GM10266 (cell line): ENCODE results near the gene NPAS3.

Source experiments
- DNase-seq: peaks from one replicate; pipeline ENCODE4 v3.0.0; 2012; ENCODE audit errors: extremely low spot score
- TF ChIP-seq, protein P1 (sequence below): IDR thresholded peaks from 2 replicates; pipeline ENCODE4 v1.5.1; 2012; ENCODE audit warnings: mild to moderate bottlenecking, low read depth; ENCODE audit not compliant: control insufficient read depth, insufficient read depth; ENCODE audit errors: missing control alignments

Gene NPAS3

DNA sequence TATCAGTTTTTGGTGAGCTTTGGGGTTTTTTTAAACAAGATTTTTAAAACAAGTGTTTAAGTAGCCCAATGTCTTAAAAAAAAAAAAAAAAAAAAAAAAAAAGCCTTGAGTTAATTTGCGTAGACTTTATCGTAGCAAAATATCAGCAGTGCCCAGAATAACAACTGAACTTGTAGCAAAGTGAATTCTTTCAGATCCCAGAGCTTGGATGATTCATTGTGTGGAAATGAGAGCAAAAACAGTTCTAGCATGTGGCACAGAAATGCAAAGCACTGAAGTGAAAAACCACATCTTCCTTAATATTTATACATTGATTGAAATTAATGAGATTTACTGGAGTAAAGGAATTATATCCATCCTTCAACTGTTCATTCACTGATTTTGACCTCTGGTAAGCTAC, 754.1 kb downstream of the NPAS3 start:
- TF ChIP-seq, protein P1, sequence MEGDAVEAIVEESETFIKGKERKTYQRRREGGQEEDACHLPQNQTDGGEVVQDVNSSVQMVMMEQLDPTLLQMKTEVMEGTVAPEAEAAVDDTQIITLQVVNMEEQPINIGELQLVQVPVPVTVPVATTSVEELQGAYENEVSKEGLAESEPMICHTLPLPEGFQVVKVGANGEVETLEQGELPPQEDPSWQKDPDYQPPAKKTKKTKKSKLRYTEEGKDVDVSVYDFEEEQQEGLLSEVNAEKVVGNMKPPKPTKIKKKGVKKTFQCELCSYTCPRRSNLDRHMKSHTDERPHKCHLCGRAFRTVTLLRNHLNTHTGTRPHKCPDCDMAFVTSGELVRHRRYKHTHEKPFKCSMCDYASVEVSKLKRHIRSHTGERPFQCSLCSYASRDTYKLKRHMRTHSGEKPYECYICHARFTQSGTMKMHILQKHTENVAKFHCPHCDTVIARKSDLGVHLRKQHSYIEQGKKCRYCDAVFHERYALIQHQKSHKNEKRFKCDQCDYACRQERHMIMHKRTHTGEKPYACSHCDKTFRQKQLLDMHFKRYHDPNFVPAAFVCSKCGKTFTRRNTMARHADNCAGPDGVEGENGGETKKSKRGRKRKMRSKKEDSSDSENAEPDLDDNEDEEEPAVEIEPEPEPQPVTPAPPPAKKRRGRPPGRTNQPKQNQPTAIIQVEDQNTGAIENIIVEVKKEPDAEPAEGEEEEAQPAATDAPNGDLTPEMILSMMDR: no peak
- DNase-seq: no peak

DNA sequence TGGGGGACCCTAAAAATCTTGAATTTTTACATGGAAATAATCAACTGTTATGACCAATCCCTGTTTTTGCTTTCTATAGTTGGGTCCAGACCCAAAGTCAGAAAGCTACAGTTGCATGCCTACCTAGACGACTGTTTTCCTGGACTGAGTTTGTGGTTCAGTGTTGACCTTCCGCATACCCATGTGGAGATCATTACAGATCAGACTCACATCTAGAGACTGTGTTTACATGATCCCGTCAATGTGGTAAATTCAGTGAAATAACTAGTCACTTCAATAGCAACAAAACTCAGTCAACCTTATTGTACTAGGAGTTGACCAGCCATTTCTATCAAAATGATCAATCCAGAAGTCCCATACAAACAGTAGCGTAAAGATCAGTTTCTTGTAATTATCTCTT, 754.6 kb downstream of the NPAS3 start:
- TF ChIP-seq, protein P1: no peak
- DNase-seq: no peak

DNA sequence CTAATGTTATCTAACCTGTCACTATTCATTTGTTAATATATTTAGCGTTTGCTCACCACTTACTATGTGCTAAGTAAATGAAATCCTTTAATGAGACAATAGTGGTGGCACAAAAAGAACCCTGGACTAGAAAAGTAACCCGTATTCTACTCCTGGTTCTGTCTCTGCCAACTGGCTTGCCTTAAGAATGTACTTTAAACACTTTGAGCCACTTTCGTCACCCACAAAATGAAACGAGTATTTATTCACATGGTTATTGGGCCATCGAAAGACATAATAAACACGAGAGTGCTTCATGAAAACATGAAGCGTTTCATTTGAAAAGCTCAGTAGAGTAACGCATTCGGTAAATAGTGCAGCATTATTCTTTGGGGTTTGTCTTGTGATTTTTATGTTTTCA, 757.5 kb downstream of the NPAS3 start:
- DNase-seq: no peak
- TF ChIP-seq, protein P1: no peak

DNA sequence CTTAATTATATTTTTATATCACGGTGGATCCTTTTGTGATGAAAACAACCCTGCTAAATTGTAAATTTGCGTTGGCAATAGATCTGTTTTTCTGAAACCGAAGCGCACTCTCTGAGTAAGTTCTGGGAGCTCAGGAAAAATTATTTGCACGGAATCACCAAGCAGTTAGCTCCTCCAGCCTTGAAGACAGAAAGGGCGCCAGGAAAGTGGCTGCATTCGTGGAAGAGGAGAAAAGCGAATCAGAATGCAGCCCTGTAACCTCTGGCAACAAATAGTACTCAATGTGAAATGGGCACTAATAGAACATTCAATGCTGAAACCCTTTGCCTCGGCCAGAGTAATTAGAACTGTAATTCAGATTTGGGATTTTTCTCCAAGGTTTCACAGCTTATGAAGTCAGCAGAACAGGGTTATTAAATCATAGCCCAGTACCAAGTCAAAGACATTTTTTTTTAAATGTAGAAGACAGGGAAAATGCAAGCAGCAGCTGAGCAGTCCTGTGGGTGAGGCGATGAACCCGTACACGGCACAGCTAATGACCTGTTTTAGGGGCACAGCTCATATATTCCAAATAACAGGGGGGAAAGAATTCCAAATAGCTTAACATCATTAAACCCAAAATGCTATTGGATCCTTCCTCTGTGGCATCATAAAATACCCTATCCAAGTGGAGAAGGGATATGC, 760.8 kb downstream of the NPAS3 start:
- no peak for DNase-seq
- TF ChIP-seq, protein P1: no peak

DNA sequence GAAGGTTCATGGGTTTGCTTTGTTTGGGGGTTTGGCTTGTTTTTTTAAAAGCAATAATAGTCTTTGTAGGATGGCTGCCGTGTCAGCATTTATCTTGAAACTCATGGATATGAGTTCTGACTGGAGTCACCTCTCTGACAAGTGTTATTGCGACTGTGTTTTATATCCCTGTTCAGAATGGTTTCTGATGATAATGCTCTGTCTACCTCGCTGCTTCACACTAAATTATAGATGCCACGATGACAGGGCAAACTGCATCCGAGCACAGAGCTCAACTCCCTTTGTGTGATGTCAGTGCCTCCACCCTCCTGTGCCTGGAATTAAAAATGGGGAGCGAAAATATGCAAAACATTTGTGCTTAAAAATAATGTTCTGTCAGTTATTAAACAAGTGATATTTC, 761.4 kb downstream of the NPAS3 start:
- DNase-seq: no peak
- TF ChIP-seq, protein P1: no peak

DNA sequence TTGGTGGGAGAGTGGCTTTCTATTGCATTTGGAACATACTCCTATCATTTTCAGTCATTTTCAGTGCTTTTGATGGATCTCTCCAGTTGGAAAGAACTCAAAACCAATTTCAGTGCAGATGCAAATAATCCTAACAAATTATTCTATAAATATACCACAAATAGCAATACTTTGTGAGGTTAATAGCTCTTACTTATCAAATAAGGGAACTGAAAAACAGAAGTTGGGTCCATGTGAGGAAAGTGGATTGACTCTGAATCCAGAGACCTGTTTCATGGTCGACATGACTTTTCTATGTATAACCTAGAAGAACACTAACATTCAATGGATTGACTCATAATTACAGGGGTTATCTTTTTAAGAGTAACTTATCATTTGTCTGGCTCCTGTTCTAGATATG, 763.6 kb downstream of the NPAS3 start:
- DNase-seq: no peak

DNA sequence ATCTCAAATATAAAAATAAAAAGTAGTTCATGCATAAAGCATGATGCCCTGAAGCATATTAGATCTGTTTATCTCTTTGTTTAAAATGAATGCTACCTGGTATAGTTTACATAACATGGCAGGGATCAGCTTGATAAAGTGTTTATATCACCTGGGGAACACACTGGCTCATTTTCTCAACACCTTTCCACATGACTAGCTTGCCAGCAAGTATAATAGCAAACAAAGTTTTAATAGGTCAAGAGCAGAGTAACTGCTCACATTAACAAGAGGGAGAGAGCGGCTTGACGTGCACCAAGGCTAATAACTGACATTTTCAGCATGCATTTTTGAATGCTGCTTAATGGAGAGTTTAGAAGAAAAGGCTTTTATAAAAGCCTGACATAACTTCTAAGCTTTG, 765.8 kb downstream of the NPAS3 start:
- TF ChIP-seq, protein P1: no peak
- DNase-seq: no peak

More for the DNA sequence above, 763.6 kb downstream of the NPAS3 start:
- TF ChIP-seq, protein P1: no peak
